Erythroblast (primary cell): ENCODE data around the gene MSH3.

Experiments used
- GATA1 ChIP-seq: IDR thresholded peaks from 2 replicates; pipeline ENCODE4 v1.6.1; 2011; ENCODE audit warnings: low read depth, mild to moderate bottlenecking, control low read depth, low read length, moderate library complexity
- POLR2A ChIP-seq: IDR thresholded peaks from 2 replicates; pipeline ENCODE4 v1.6.1; 2011; ENCODE audit warnings: mild to moderate bottlenecking, low read length

- TF ChIP-seq POLR2A: no peak
- TF ChIP-seq GATA1: no peak
Observed at GRCh38 chr5:80798166-80798565, 143.7 kb downstream of the MSH3 start.
